ENCODE results near the gene PRR33.
"Not testable (repeated sequence)": the region's sequence is repeated elsewhere in the genome, so short reads cannot be mapped to it uniquely, and the experiment has no call there.

The PRR33 gene

DNA sequence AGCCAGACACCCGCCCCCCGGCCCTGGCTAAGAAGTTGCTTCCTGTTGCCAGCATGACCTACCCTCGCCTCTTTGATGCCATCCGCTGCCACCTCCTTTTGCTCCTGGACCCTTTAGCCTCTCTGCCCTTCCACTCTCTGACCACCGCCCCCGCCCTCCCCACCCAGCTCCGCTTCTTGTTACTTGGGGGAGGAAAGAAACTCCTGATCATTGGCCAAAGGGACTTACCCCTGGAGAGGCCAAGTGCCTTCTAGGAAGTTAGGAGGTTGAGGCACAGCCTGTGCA lies at the start of gene PRR33:
Gene PRR33, minus strand, starts transcription at position 65 of the 285 bp plus-strand sequence. CDS start 1,311 bp downstream, outside the sequence.
- DNase-seq, result no peak

DNA sequence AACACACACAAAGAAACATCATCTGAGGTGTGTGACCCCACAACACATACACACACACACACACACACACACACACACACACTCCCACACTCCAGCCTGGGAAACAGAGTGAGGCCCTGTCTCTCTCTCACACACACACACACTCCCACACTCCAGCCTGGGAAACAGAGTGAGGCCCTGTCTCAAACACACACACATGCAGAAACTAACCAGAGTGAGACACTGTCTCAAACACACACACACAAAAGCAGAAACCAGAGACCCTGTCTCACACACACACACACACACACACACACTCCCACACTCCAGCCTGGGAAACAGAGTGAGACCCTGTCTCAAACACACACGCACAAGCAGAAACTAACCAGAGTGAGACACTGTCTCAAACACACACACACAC lies 48.1 kb upstream of the PRR33 start:
- not testable (repeated sequence) for DNase-seq

GRCh38 chr11:1939006-1939625 lies 47.4 kb upstream of the PRR33 start:
- no peak for DNase-seq

- no peak for DNase-seq
These were observed 46.8 kb upstream of the PRR33 start for GRCh38 chr11:1938343-1939005.

- no peak for DNase-seq
These were observed 46.1 kb upstream of the PRR33 start for GRCh38 chr11:1937616-1938342.

DNA sequence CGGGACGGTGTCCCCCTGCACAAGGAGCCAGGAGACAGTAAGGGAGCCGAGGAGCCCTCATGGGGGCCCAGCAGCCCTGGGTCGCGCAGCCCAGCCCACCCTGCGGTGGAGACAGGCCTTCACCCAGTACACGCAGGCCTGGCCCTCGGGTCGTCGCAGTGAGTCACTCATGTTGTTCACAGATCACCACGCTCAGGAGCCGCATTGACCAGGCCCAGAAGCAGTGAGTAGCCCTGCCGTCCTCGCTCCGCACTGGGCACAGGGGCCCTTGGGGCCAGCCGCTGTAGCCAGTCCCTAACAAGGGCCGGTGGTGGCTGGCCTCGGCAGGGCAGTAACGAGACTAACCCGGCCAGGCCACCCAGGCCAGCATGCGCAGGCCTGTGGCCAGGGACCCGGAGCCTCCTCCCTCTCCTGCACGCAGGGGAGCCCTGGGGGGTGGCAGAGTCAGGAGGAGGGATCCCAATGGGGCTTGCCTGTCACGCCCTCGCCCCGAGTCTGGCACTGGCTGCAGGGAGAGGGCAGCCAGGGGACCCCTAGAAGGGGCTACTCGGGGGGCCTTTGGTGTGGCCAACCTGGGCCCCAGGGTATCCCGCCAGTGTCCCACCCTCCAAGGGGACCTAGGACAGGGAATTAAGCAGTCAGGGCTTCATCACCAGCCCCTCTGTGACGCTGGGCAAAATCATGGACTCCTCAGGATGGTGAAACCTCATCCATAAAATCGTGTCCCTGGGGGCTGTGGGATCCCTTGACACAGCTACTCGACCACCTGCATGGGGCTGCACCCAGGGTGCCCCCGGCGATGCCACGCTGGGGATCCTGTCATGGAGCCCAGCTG lies 45.3 kb upstream of the PRR33 start:
- DNase-seq, result no peak

- no peak for DNase-seq
These were observed 44.5 kb upstream of the PRR33 start for GRCh38 chr11:1936072-1936780.

GRCh38 chr11:1935156-1936071 lies 43.7 kb upstream of the PRR33 start:
- DNase-seq, result no peak

GRCh38 chr11:1934335-1935155 lies 42.9 kb upstream of the PRR33 start:
- no peak for DNase-seq

GRCh38 chr11:1933416-1934334 lies 42.0 kb upstream of the PRR33 start:
- DNase-seq, result no peak

- no peak for DNase-seq
These were observed 41.0 kb upstream of the PRR33 start for GRCh38 chr11:1932681-1933080.

- no peak for DNase-seq
These were observed 40.4 kb upstream of the PRR33 start for GRCh38 chr11:1932105-1932480.

DNA sequence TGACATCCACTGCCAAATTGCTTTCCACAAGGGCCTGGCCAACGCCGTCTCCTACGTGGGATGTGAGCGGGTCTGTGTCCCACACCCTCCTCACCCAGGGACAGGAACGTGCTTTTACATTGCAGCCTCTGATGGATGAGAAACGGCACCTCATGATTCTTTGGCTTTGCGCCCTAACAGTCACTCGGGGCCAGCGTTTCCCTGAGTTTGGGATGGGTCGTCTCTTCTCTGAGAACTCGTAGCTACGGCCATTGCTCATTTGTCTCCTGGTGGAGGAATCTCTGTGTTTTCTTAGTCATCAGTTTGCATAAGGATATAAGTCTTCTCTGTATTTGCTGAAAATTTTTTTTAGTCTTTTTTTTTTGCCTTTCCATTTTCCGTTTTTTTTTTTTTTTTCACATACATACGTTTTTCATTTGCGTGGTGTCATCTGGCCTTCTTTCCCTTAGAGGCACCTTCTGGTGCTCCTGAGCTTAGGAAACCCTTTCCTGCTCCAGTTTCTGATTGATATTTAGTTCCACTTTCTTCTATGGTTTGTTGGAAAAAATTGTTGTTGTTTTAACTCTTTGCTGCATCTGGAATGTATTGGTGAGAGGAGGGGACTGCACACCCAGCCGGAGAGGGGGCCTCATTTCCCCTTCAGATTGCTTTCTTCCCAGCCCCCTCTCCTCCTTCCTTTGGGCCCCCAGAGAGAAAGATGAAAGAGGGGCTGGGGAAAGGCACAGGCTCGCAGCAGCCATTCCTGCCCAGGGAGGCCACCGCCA lies 39.8 kb upstream of the PRR33 start:
- DNase-seq, result no peak

DNA sequence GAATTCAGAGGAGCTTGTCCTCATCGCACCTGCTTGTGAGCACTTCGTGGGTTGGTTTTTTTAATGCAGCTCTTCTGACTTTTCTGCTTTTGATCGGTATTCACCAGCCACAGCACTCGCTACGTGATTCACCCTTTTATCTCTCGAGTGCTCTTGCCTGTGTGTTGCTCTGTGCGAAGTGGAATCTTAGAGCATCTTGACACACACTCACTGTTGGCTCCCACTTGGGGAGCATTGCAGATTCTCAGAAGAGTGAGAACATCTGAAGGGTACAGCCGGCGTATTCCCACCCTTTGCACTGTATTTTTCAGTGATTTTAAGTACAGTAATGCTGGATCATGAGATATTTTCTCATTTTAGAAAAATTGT lies 38.8 kb upstream of the PRR33 start:
- DNase-seq, result no peak

- DNase-seq, result no peak
These were observed 38.1 kb upstream of the PRR33 start for GRCh38 chr11:1929621-1930461.

- no peak for DNase-seq
These were observed 37.3 kb upstream of the PRR33 start for GRCh38 chr11:1928891-1929541.

GRCh38 chr11:1928470-1928890 lies 36.8 kb upstream of the PRR33 start:
- DNase-seq, result no peak

All from amniotic stem cell (primary cell).